OCI-LY3 (cell line): ENCODE results near the gene TRIM8.

Experiments used
- CTCF ChIP-seq: fragments of 200-600, 300-600 bp; sonication (generic); IDR thresholded peaks from 2 replicates; pipeline ENCODE4 v1.5.1; 2014; ENCODE audit warnings: antibody characterized with exemption, low read length, low read depth
- EZH2phosphoT487 ChIP-seq: fragments of 200-600 bp; shearing (Covaris generic); IDR thresholded peaks from 2 replicates; pipeline ENCODE4 v1.6.1; 2018; ENCODE audit warnings: antibody characterized with exemption, mixed run types, low read depth

GRCh38 chr10:102620591-102621442 lies 23.5 kb upstream of the TRIM8 start:
- TF ChIP-seq CTCF (no peak), EZH2phosphoT487 (no peak)
